Muscle layer of duodenum (tissue), 2 donors: ENCODE results near the gene MED10.
A peak's percentile ranks its signal among the peaks of the same experiment; 100 is the strongest.

ENCODE experiments used
- H3K27ac ChIP-seq: one replicate; pipeline ENCODE4 v1.7.0; 2013; ENCODE audit warnings: mild to moderate bottlenecking, low read length
- H3K27me3 ChIP-seq: one replicate; pipeline ENCODE4 v1.7.0; 2013; ENCODE audit warnings: low read depth, mild to moderate bottlenecking, control low read depth, low read length
- H3K36me3 ChIP-seq, 2 donors: one replicate each; pipeline ENCODE4 v1.7.0; 2013; ENCODE audit warnings: low read length in 2 of 2, control low read depth in 1 of 2, mild to moderate bottlenecking in 1 of 2; ENCODE audit not compliant: insufficient read depth in 2 of 2, control insufficient read depth in 1 of 2
- H3K4me1 ChIP-seq, 2 donors: one replicate each; pipeline ENCODE4 v1.7.0; 2013; ENCODE audit warnings: low read length in 2 of 2, mild to moderate bottlenecking in 2 of 2, control low read depth in 1 of 2, moderate library complexity in 1 of 2; ENCODE audit not compliant: insufficient read depth in 2 of 2, control insufficient read depth in 1 of 2
- H3K4me3 ChIP-seq, 2 donors: one replicate each; pipeline ENCODE4 v1.7.0; 2013; ENCODE audit warnings: low read length in 2 of 2, low read depth in 1 of 2, mild to moderate bottlenecking in 1 of 2
- H3K9me3 ChIP-seq, 2 donors: one replicate each; pipeline ENCODE4 v1.7.0; 2013; ENCODE audit warnings: low read length in 2 of 2, control low read depth in 1 of 2, mild to moderate bottlenecking in 1 of 2; ENCODE audit not compliant: control insufficient read depth in 1 of 2
- donor health status: healthy.

MED10 gene

DNA sequence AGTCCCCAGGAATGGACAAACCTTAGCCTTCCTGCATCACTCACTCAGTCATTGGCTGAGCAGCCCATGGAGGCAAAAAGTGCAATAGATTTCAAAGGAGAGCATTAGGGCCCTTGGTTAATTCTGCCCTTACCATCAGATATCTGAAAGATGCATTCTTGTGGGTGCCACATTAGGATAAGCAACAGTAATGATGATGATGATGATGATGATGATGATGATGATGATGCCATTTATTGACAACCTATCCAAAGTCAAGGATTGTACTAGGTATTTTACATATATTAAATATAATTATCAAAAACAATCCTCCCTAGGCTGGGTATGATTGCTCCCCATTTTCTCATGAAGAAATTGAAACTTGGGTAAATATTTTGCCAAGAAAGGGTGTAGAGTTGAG lies 9.6 kb upstream of the MED10 start:
- H3K27me3 ChIP-seq, result no peaks in the 10 kb centered on the region
- H3K4me1 ChIP-seq, result no peaks in the 10 kb centered on the region
- H3K36me3 ChIP-seq, result no peaks in the 10 kb centered on the region
- H3K27ac ChIP-seq, result no peak overlapping the region
- H3K9me3 ChIP-seq, result peaks cover 0 to 3% of the 10 kb centered on the region in 2 donors
- H3K4me3 ChIP-seq, result no peak overlapping the region

GRCh38 chr5:6386271-6386670 lies 7.9 kb upstream of the MED10 start:
- H3K27ac ChIP-seq, result no peak overlapping the region
- peaks cover 0 to 3% of the 10 kb centered on the region in 2 donors for H3K9me3 ChIP-seq
- no peaks in the 10 kb centered on the region for H3K27me3 ChIP-seq
- no peaks in the 10 kb centered on the region for H3K36me3 ChIP-seq
- no peaks in the 10 kb centered on the region for H3K4me1 ChIP-seq
- no peak overlapping the region for H3K4me3 ChIP-seq

DNA sequence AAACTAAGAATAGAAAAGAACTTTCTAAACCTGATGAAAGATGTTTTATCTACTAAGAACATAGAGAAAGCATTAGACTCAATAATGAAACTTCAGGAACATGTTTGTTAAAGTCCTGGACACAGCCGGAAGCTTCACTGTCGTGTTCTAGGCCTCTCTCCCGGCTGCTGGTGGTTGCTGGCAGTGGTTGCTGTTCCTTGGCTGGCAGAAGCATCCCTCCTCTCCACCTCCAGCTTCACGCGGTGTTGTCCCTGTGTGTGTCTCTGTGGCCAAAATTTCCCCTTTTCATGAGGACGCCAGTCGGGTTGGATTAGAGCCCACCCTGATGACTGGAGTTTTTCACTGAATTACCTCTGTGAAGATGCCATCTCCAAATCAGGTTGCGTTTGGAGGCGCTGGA lies 6.5 kb upstream of the MED10 start:
- Histone ChIP-seq H3K4me3 (no peak overlapping the region), H3K36me3 (no peaks in the 10 kb centered on the region), H3K27ac (no peak overlapping the region), H3K27me3 (no peaks in the 10 kb centered on the region), H3K9me3 (peaks cover 0 to 3% of the 10 kb centered on the region in 2 donors), H3K4me1 (no peaks in the 10 kb centered on the region)

DNA sequence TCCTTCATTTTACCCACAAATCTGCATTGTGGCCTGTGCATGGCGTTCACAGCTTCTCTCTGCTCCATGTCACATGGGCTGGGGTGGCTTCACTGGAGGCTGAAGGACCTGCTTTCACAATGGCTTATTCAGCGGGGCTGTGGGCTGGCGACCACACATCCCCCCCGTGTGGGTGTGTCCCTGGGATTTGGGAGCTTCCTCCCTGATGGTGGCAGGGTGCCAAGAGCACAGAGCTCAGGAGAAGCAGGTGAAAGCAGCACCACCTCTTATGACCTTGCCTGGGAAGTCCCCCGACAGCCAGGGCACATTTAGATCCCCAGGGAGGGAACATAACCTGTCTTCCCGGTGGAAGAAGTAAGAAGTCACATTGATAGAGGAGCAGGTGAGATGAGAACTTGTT lies 5.0 kb upstream of the MED10 start:
- Histone ChIP-seq H3K9me3 (peaks cover 0 to 3% of the 10 kb centered on the region in 2 donors), H3K27me3 (no peaks in the 10 kb centered on the region), H3K27ac (no peak overlapping the region), H3K4me3 (no peak overlapping the region), H3K4me1 (peaks cover 0 to 7% of the 10 kb centered on the region in 2 donors), H3K36me3 (no peaks in the 10 kb centered on the region)

DNA sequence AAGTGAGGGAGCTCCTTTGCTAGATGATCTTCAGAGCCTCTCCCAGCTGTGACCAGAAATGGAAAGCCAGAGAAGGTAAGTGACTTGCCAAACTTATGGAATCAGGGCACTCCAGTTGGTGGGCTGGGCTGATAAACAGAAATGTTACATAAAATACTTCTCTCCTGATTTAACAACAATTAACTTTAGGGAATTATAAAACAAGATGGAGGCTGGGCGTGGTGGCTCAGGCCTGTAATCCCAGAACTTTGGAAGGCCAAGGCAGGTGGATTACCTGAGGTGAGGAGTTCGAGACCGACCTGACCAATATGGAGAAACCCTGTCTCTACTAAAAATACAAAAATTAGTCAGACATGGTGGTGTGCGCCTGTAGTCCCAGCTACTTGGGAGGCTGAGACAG lies 899 bp upstream of the MED10 start:
- peaks cover 14 to 23% of the 10 kb centered on the region in 2 donors for H3K36me3 ChIP-seq
- peaks cover 8 to 23% of the 10 kb centered on the region in 2 donors for H3K4me1 ChIP-seq
- peak overlapping the region; percentile 85 to 98 for H3K4me3 ChIP-seq
- peaks cover 0 to 3% of the 10 kb centered on the region in 2 donors for H3K9me3 ChIP-seq
- H3K27me3 ChIP-seq, result no peaks in the 10 kb centered on the region
- peak overlapping the region; percentile 40 for H3K27ac ChIP-seq

GRCh38 chr5:6378766-6379103 lies 388 bp upstream of the MED10 start:
- peaks cover 0 to 3% of the 10 kb centered on the region in 2 donors for H3K9me3 ChIP-seq

DNA sequence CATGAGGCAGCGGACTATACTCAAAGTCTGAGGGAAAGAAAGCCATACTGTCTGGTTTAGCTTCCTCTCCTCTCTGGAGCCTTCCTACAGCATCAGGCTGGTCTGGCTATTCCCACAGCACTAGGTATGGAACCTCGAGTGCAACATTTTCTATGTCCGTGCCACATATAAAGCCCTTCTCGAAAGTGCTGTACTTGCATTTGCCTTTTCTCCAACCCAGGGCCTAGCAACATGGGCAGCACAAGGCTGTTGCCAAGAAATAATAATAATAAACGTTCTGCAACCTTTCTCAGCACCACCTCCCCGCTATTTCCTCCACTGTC lies 804 bp downstream of the MED10 start:
- Histone ChIP-seq H3K4me3 (peak overlapping the region; percentile 85 to 98), H3K4me1 (peaks cover 8 to 23% of the 10 kb centered on the region in 2 donors), H3K27me3 (no peaks in the 10 kb centered on the region), H3K27ac (peak overlapping the region; percentile 86), H3K36me3 (peaks cover 31 to 40% of the 10 kb centered on the region in 2 donors), H3K9me3 (no peaks in the 10 kb centered on the region)

More at GRCh38 chr5:6378766-6379103, 388 bp upstream of the MED10 start:
- Histone ChIP-seq H3K4me1 (peaks cover 8 to 23% of the 10 kb centered on the region in 2 donors), H3K36me3 (peaks cover 19 to 28% of the 10 kb centered on the region in 2 donors), H3K4me3 (peak overlapping the region; percentile 85 to 98), H3K27ac (peak overlapping the region; percentile 40), H3K27me3 (no peaks in the 10 kb centered on the region)

GRCh38 chr5:6376974-6377520 lies 1.3 kb downstream of the MED10 start:
- Histone ChIP-seq H3K4me1 (peaks cover 8 to 23% of the 10 kb centered on the region in 2 donors), H3K9me3 (no peaks in the 10 kb centered on the region), H3K4me3 (peak overlapping the region; percentile 85 to 98), H3K27me3 (no peaks in the 10 kb centered on the region), H3K36me3 (peaks cover 36 to 45% of the 10 kb centered on the region in 2 donors), H3K27ac (peak overlapping the region; percentile 86)

DNA sequence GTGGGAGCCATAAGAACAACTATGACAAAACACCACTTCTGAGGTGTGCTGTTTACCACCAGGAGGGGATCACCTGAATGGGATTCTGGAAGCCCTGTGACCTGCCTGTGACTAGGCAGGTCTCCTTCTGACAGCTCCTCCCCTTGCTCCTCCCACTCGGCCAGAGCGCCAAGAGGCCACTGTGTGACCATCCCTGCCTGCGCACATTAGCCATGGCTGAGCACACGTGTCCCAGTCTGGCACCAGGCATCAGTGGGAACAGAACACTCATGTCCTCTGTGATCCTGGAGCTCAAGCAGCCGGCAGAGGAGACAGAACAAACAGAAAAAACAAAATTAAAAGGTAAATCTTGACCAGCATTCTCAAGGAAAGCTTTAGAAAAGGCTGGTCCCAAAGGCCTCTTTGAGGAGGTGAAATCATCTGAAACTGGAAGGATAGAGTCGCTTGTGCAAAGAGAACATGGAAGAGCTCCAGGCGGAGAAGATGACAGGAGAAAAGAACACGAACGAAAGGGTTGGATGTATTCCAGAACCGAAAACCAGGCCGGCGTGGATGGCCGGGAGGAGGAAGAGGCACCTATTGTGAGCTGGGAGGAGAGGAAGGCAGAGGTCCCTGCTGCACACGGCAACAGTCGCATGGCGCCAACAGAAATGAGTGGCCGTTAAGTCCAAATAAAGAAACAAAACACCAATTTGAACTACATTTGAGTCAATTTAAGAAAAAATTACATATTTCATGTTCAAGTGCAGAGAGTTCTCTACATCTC lies 5.1 kb downstream of the MED10 start:
- Histone ChIP-seq H3K4me3 (no peak overlapping the region), H3K27me3 (no peaks in the 10 kb centered on the region), H3K9me3 (no peaks in the 10 kb centered on the region), H3K27ac (no peak overlapping the region), H3K36me3 (peaks cover 55 to 78% of the 10 kb centered on the region in 2 donors), H3K4me1 (peaks cover 8 to 16% of the 10 kb centered on the region in 2 donors)

DNA sequence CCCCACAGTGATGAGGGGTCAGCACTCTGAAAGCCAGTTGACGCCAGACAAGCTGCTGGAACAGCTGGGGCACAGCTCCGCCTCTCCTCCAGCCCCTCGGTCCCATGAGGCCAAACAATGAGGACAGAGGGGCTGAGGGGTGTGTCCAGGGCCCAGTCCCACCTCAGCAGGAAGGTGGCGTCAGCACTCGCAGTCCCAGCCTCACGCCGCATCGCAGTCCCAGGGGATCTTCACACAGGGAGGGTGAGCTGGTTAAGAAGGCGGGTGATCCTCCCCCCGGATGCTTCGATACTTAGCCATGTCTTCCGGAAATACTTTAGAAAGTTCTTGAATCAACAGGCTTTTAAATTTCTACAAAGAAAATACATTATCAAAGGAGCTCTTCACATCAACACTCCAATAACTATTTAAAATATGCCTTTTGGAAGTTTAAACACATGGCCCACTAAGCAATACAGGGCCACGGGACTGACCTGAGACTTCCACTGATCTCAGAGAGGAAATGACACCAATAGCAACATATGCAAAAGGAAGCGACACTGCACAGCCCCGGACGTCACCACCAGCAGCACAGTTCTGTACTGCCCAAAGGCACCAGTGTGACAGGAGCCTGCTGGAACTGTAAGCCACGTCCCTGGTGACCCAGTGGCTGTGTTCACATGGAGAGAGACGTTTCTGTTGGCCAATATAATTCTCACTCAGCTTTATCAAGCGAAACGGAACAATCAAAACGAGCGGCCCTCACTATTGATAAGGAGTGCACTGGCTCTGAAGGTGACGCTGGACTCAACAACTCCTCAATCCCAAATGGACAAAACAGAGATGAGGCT lies 5.9 kb downstream of the MED10 start:
- Histone ChIP-seq H3K36me3 (peaks cover 55 to 79% of the 10 kb centered on the region in 2 donors), H3K27ac (no peak overlapping the region), H3K4me1 (peaks cover 7 to 12% of the 10 kb centered on the region in 2 donors), H3K27me3 (no peaks in the 10 kb centered on the region), H3K9me3 (no peaks in the 10 kb centered on the region), H3K4me3 (no peak overlapping the region)

GRCh38 chr5:6371079-6371810 lies 7.1 kb downstream of the MED10 start:
- H3K27ac ChIP-seq, result no peak overlapping the region
- H3K27me3 ChIP-seq, result no peaks in the 10 kb centered on the region
- peaks cover 55 to 88% of the 10 kb centered on the region in 2 donors for H3K36me3 ChIP-seq
- H3K9me3 ChIP-seq, result no peaks in the 10 kb centered on the region
- H3K4me3 ChIP-seq, result no peak overlapping the region
- H3K4me1 ChIP-seq, result peaks cover 0 to 1% of the 10 kb centered on the region in 2 donors
